ENCODE results near the gene PTK7.
"Not testable (repeated sequence)": the region's sequence is repeated elsewhere in the genome, so short reads cannot be mapped to it uniquely, and the experiment has no call there.

Gene PTK7

DNA sequence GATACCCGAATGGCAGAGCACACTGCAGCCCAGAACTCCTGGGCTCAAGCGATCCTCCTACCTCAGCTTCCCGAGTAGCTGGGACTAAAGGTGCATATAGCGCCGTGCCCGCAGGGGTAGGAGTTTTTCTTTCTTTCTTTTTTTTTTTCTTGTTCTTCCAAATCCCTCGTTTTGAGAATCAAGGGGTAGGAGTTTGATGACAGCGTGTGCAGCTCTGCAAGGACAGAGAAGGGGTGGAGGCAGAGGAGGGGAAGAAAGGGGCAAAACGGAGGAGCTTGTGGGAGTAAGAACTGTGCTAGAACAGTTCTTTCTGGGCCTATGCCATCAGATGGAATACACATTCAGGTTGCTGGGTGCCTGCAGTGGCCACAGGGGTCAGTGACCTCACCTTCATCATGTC, 39.4 kb upstream of the PTK7 start:
- Histone ChIP-seq H3K36me3 (ENCODE audit: insufficient read depth, insufficient read length, low read length) (peaks cover 77% of the 10 kb centered on the region), H3K9ac (ENCODE audit: insufficient read length, low read depth) (no peak overlapping the region), H3K9me3 (ENCODE audit: insufficient read depth, low read length) (no peaks in the 10 kb centered on the region)

GRCh38 chr6:43037197-43037596, 38.9 kb upstream of the PTK7 start:
- DNase-seq (ENCODE audit: low read depth, low spot score) = no peak
- H3K4me3 ChIP-seq (ENCODE audit: insufficient read length, low read depth) = no peak overlapping the region
- H3K4me1 ChIP-seq (ENCODE audit: insufficient read depth, insufficient read length) = no peaks in the 10 kb centered on the region
- no peaks in the 10 kb centered on the region for H3K27me3 ChIP-seq (ENCODE audit: insufficient read depth, insufficient read length)
- TF ChIP-seq ZNF274 (IDR thresholded peaks at IDR 0.05; ENCODE audit: low read depth, low read length) = no peak
- no peak for TF ChIP-seq SUZ12 (IDR thresholded peaks at IDR 0.05; ENCODE audit: extremely low read depth, insufficient read depth, insufficient read length)
- no peak for TF ChIP-seq YY1 (IDR thresholded peaks at IDR 0.05; ENCODE audit: insufficient read depth, insufficient read length)
- no peaks in the 10 kb centered on the region for H3K9me3 ChIP-seq (ENCODE audit: insufficient read depth, low read length)
- H3K36me3 ChIP-seq (ENCODE audit: insufficient read depth, insufficient read length, low read length) = peaks cover 76% of the 10 kb centered on the region
- no peak overlapping the region for H3K9ac ChIP-seq (ENCODE audit: insufficient read length, low read depth)

More for the DNA sequence above, 39.4 kb upstream of the PTK7 start:
- DNase-seq (ENCODE audit: low read depth, low spot score) = no peak
- TF ChIP-seq YY1 (IDR thresholded peaks at IDR 0.05; ENCODE audit: insufficient read depth, insufficient read length) (no peak), SUZ12 (IDR thresholded peaks at IDR 0.05; ENCODE audit: extremely low read depth, insufficient read depth, insufficient read length) (no peak), ZNF274 (IDR thresholded peaks at IDR 0.05; ENCODE audit: low read depth, low read length) (no peak)
- no peak overlapping the region for H3K4me3 ChIP-seq (ENCODE audit: insufficient read length, low read depth)
- no peaks in the 10 kb centered on the region for H3K27me3 ChIP-seq (ENCODE audit: insufficient read depth, insufficient read length)
- H3K4me1 ChIP-seq (ENCODE audit: insufficient read depth, insufficient read length) = no peaks in the 10 kb centered on the region

DNA sequence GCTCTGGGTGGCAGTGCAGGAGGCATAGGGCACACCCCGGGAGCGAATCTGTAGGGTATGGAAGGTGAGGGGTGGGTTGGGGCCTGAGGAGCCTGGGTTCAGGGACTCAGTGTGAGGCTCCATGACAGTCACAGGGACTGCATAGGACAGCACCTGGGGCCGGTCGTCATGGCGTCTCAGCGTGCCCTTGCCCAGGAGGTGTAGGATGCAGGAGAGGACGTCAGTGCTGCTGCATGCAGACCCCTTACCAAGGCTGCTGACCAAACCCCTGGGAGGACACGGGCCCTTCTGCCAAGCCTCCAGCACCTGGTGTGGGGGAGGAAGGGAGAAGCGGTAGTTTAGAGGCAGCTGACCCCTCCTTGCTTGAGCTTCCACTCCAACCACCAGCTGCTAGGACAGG, 38.4 kb upstream of the PTK7 start:
- no peak overlapping the region for H3K9ac ChIP-seq (ENCODE audit: insufficient read length, low read depth)
- H3K4me3 ChIP-seq (ENCODE audit: insufficient read length, low read depth) = no peak overlapping the region
- peaks cover 76% of the 10 kb centered on the region for H3K36me3 ChIP-seq (ENCODE audit: insufficient read depth, insufficient read length, low read length)
- DNase-seq (ENCODE audit: low read depth, low spot score) = no peak
- no peaks in the 10 kb centered on the region for H3K4me1 ChIP-seq (ENCODE audit: insufficient read depth, insufficient read length)
- H3K9me3 ChIP-seq (ENCODE audit: insufficient read depth, low read length) = no peaks in the 10 kb centered on the region
- H3K27me3 ChIP-seq (ENCODE audit: insufficient read depth, insufficient read length) = no peaks in the 10 kb centered on the region
- no peak for TF ChIP-seq ZNF274 (IDR thresholded peaks at IDR 0.05; ENCODE audit: low read depth, low read length)
- TF ChIP-seq YY1 (IDR thresholded peaks at IDR 0.05; ENCODE audit: insufficient read depth, insufficient read length) = no peak
- TF ChIP-seq SUZ12 (IDR thresholded peaks at IDR 0.05; ENCODE audit: extremely low read depth, insufficient read depth, insufficient read length) = no peak

DNA sequence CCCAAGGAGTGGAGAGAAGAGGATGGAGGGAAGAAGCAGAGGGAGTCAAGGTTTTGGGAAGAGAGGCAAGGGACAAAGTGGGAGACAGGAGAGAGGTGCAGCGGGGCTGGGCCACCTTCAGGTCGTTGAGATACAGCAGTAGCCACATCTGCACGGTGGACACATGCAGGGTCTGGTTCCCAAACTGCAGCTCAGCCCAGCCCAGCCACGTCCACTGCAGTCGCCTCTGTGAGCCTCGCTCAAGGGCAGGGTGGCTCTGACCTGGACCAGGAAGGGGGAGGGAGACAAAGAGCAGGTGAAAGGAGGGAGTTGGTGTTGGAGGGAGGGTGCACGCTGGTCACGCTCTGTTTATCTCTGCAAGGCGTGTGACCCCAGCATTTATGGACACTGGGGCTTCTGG, 37.4 kb upstream of the PTK7 start:
- TF ChIP-seq SUZ12 (IDR thresholded peaks at IDR 0.05; ENCODE audit: extremely low read depth, insufficient read depth, insufficient read length) (no peak), YY1 (IDR thresholded peaks at IDR 0.05; ENCODE audit: insufficient read depth, insufficient read length) (no peak)
- Histone ChIP-seq H3K27me3 (ENCODE audit: insufficient read depth, insufficient read length) (no peaks in the 10 kb centered on the region), H3K36me3 (ENCODE audit: insufficient read depth, insufficient read length, low read length) (peaks cover 77% of the 10 kb centered on the region), H3K4me3 (ENCODE audit: insufficient read length, low read depth) (no peak overlapping the region), H3K9me3 (ENCODE audit: insufficient read depth, low read length) (no peaks in the 10 kb centered on the region), H3K4me1 (ENCODE audit: insufficient read depth, insufficient read length) (no peaks in the 10 kb centered on the region), H3K9ac (ENCODE audit: insufficient read length, low read depth) (no peak overlapping the region)
- DNase-seq (ENCODE audit: low read depth, low spot score) = no peak

DNA sequence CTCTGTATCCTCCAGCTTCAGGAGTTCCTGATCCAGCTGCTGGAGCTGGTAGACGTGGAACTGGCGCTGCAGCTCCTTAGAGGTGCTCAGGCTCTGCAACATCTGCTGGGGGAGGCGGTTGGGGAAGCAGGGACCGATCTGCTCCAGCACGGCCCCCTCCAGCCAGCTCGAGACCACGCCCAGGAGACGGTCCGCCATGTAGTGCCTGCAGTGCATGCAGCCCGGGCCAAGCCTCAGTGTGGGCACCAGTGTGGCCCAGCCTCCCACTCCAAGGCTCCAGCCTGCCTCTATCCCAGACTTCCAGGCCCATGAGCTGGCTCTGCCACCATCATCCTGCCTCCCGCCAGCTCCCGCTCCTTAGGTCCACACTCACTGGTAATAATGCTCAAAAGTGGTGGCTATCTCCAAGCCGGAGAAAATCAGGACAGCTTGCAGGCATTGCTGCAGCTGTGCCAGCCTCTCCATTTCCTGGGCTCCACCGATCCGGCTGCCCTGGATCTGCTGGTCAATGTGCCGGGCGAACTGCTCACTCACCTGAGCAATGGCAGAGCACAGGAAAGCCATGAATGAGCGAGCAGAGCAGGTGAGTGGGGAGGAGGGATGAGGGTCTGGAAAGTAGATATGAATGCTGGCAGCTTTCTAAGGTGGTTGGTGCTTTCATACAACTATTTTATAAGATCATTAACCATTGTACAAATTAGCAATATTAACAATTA, 35.4 kb upstream of the PTK7 start:
- no peak for DNase-seq (ENCODE audit: low read depth, low spot score)
- no peak overlapping the region for H3K4me3 ChIP-seq (ENCODE audit: insufficient read length, low read depth)
- H3K27me3 ChIP-seq (ENCODE audit: insufficient read depth, insufficient read length) = no peaks in the 10 kb centered on the region
- TF ChIP-seq SUZ12 (IDR thresholded peaks at IDR 0.05; ENCODE audit: extremely low read depth, insufficient read depth, insufficient read length) (no peak), YY1 (IDR thresholded peaks at IDR 0.05; ENCODE audit: insufficient read depth, insufficient read length) (no peak), ZNF274 (IDR thresholded peaks at IDR 0.05; ENCODE audit: low read depth, low read length) (no peak)
- H3K36me3 ChIP-seq (ENCODE audit: insufficient read depth, insufficient read length, low read length) = peaks cover 77% of the 10 kb centered on the region
- H3K9ac ChIP-seq (ENCODE audit: insufficient read length, low read depth) = no peak overlapping the region
- H3K9me3 ChIP-seq (ENCODE audit: insufficient read depth, low read length) = no peaks in the 10 kb centered on the region
- no peaks in the 10 kb centered on the region for H3K4me1 ChIP-seq (ENCODE audit: insufficient read depth, insufficient read length)

DNA sequence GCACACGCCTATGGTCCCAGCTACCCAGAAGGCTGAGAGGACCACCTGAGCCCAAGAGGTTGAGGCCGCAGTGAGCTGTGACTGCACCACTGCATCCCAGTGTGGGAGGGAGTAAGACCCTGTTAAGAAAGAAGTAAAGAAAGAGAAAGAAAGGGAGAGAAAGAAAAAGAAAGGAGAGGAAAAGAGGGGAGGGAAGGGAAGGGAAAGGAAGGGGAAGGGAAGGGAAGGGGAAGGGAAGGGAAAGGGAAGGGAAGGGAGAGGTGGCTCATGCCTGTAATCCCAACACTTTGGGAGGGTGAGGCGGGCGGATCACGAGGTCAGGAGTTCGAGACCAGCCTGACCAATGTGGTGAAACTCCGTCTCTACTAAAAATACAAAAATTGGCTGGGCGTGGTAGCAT, 34.6 kb upstream of the PTK7 start:
- H3K27me3 ChIP-seq (ENCODE audit: insufficient read depth, insufficient read length); H3K4me1 ChIP-seq (ENCODE audit: insufficient read depth, insufficient read length); H3K4me3 ChIP-seq (ENCODE audit: insufficient read length, low read depth); H3K9me3 ChIP-seq (ENCODE audit: insufficient read depth, low read length); H3K9ac ChIP-seq (ENCODE audit: insufficient read length, low read depth); DNase-seq (ENCODE audit: low read depth, low spot score): not testable (repeated sequence)
- H3K36me3 ChIP-seq (ENCODE audit: insufficient read depth, insufficient read length, low read length) = peaks cover 80% of the 10 kb centered on the region

GRCh38 chr6:43043310-43043709, 32.8 kb upstream of the PTK7 start:
- DNase-seq (ENCODE audit: low read depth, low spot score) = no peak
- TF ChIP-seq ZNF274 (IDR thresholded peaks at IDR 0.05; ENCODE audit: low read depth, low read length) = no peak
- TF ChIP-seq SUZ12 (IDR thresholded peaks at IDR 0.05; ENCODE audit: extremely low read depth, insufficient read depth, insufficient read length) = no peak
- TF ChIP-seq YY1 (IDR thresholded peaks at IDR 0.05; ENCODE audit: insufficient read depth, insufficient read length) = no peak
- H3K36me3 ChIP-seq (ENCODE audit: insufficient read depth, insufficient read length, low read length) = peaks cover 80% of the 10 kb centered on the region
- no peaks in the 10 kb centered on the region for H3K9me3 ChIP-seq (ENCODE audit: insufficient read depth, low read length)
- H3K9ac ChIP-seq (ENCODE audit: insufficient read length, low read depth) = no peak overlapping the region
- H3K4me3 ChIP-seq (ENCODE audit: insufficient read length, low read depth) = no peak overlapping the region
- no peaks in the 10 kb centered on the region for H3K27me3 ChIP-seq (ENCODE audit: insufficient read depth, insufficient read length)
- no peaks in the 10 kb centered on the region for H3K4me1 ChIP-seq (ENCODE audit: insufficient read depth, insufficient read length)
